ENCODE measurements around the gene RNF223. TPM values are rescaled to one million over a fixed set of nuclear protein-coding genes. Genes with fewer than 3 reads are reported as not detected.
A peak's percentile ranks its signal among the peaks of the same experiment; 100 is the strongest.

Gene RNF223
- total and polyA plus RNA-seq, 2 of the 8 experiments (the other 6 are each of a cell fraction or from before 2014, with no cell fraction given), result not detected

DNA sequence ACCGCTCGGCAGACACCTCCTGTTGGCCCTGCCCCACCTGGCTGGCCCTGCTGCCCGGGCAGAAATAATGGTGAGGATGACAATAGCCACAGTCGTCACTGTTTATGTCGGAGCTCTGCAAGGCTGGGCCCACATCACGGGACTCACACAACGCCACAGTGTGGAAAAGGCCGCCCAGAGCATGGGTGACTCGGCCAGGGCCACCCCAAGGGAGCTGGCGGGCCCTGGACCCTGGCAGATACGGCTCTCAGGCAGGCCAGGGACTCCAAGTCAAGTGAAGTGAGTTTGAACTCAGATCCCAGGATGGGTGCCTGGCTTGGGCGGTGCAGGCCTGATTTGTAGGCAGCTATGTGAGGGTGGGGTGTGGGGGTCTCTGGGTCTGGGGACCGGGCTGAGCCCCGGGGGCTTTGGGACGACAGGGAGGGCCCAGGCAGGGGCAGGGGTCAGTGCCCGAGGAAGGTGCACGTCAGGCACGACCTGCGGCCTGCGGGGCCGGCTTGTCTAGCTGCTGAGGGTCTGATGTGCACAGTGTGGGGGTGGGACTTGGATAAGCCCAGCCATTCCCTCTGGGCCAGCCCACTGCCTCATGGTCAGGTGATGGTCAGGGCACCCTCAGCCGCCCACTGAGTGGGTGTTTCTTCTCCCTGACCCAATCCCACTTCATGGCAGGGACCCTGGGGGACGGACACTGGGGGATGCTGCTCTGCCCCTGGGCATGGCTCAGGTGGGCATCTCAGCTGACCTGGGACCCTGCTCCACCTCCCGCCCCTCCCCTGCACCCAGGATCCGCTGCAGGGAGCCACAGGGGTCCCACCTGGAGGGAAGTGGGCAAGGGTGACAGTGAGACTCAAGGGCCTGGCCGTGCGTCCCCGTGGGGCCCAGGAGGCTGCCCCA, 1.0 kb downstream of the RNF223 start:
- H3K27me3 ChIP-seq (replicated peaks in 1 of 4; ENCODE audit: control insufficient read depth in 3 of 4, extremely low read depth in 1 of 4, insufficient read depth in 3 of 4, low read length in 3 of 4), result peaks cover 1 to 18% (median 10%) of the 10 kb centered on the region in 4 experiments; a peak in 6 of 7 replicates
- no peaks in the 10 kb centered on the region for H3K36me3 ChIP-seq (ENCODE audit: control insufficient read depth in 2 of 4, insufficient read depth in 4 of 4, low read length in 3 of 4)
- TF ChIP-seq CREB1 (IDR thresholded peaks at IDR 0.05) (no peak), SP1 (IDR thresholded peaks at IDR 0.05; ENCODE audit: low read depth, low read length) (no peak), SUZ12 (IDR thresholded peaks at IDR 0.05; ENCODE audit: low read length) (no peak), RBBP5 (IDR thresholded peaks at IDR 0.05; ENCODE audit: borderline replicate concordance, low read depth, low read length) (no peak), BCL11A (IDR thresholded peaks at IDR 0.05; ENCODE audit: low read depth in 2 of 2, low read length in 2 of 2) (no peak), BACH1 (IDR thresholded peaks at IDR 0.05; ENCODE audit: low read length) (no peak)
- H4K20me1 ChIP-seq (replicated peaks in 1 of 2; ENCODE audit: control insufficient read depth in 1 of 2, insufficient read depth in 2 of 2, low read length in 2 of 2), result peaks cover 0 to 8% of the 10 kb centered on the region in 2 experiments
- H2BK5ac ChIP-seq (ENCODE audit: low read depth, low read length), result no peak overlapping the region
- no peak overlapping the region for H3K14ac ChIP-seq (ENCODE audit: insufficient read length)
- H3K4ac ChIP-seq (replicated peaks; ENCODE audit: insufficient read length, low read depth, low read length), result no peak overlapping the region
- no peak overlapping the region for H3K4me3 ChIP-seq (ENCODE audit: extremely low read depth in 1 of 4, insufficient read depth in 2 of 4, low read depth in 3 of 4, low read length in 4 of 4)
- 0 out of 2 replicates have a peak overlapping the region, but pooled peaks have one; percentile 5 for H4K8ac ChIP-seq (ENCODE audit: extremely low read depth, insufficient read depth, low read length)
- no peak overlapping the region for H4K91ac ChIP-seq (replicated peaks; ENCODE audit: insufficient read length, low read length)
- no peak overlapping the region for H2BK12ac ChIP-seq (ENCODE audit: low read depth, low read length)
- H3K4me1 ChIP-seq (replicated peaks in 1 of 4; ENCODE audit: control insufficient read depth in 3 of 4, insufficient read depth in 4 of 4, low read length in 3 of 4), result peaks cover 0 to 6% (median 0%) of the 10 kb centered on the region in 4 experiments; a peak in 3 of 7 replicates
- H3K23me2 ChIP-seq (ENCODE audit: low read depth, low read length), result peaks cover 7% of the 10 kb centered on the region; the same call in 1 of the 2 replicates
- POLR2A ChIA-PET (ENCODE audit: partially characterized antibody), result interaction anchor here (1.1 to 1.9 kb wide), 5 partner anchors 9 to 59 kb away, joined by 3 to 6 read pairs (median 4); no protein-coding TSS in a partner anchor
- H4K5ac ChIP-seq (ENCODE audit: insufficient read length, low read depth, low read length), result no peak overlapping the region
- DNase-seq (ENCODE audit: low read depth in 1 of 2, low spot score in 2 of 2) (no peak), FAIRE-seq (no peak)
- no peak overlapping the region for H3K9ac ChIP-seq (replicated peaks in 1 of 4; ENCODE audit: extremely low read depth in 1 of 4, low read depth in 3 of 4, low read length in 3 of 4)
- H3K79me2 ChIP-seq (ENCODE audit: control insufficient read depth in 1 of 2, insufficient read depth in 2 of 2, low read length in 2 of 2), result no peaks in the 10 kb centered on the region
- no peak overlapping the region for H2AK5ac ChIP-seq (ENCODE audit: low read depth, low read length)
- H2BK120ac ChIP-seq (replicated peaks; ENCODE audit: low read depth, low read length), result no peak overlapping the region
- WGBS, 2 experiments (ENCODE audit: extremely low coverage in 1 of 2, insufficient coverage in 1 of 2, insufficient read length in 1 of 2, insufficient replicate concordance in 2 of 2, low coverage in 1 of 2, low lambda C conversion rate in 2 of 2, missing lambda C conversion rate in 1 of 2), result 89% methylated on average over 21 of the region's 28 CpGs; no CpG with 5 or more reads in 1 of the 2 experiments
- no peak overlapping the region for H2BK15ac ChIP-seq (ENCODE audit: low read length)
- H2BK20ac ChIP-seq (ENCODE audit: low read length), result no peak overlapping the region
- CTCF ChIA-PET (ENCODE audit: partially characterized antibody), result interaction anchor here (0.9 to 2.3 kb wide), 5 partner anchors 9 to 54 kb away, joined by 3 to 5 read pairs (median 4); no protein-coding TSS in a partner anchor
- H3K56ac ChIP-seq (replicated peaks; ENCODE audit: insufficient read length, low read depth, low read length), result no peak overlapping the region
- no peak overlapping the region for H3K27ac ChIP-seq (ENCODE audit: low read depth, low read length)
- H3K4me2 ChIP-seq (ENCODE audit: insufficient read depth in 1 of 2, low read depth in 2 of 2, low read length in 2 of 2), result no peak overlapping the region
- H3K79me1 ChIP-seq (ENCODE audit: low read depth, low read length), result no peaks in the 10 kb centered on the region
- H3K9me3 ChIP-seq (ENCODE audit: insufficient read depth in 2 of 2, low read depth in 1 of 2, low read length in 1 of 2), result no peaks in the 10 kb centered on the region
- no peak overlapping the region for H2AFZ ChIP-seq (ENCODE audit: low read length)
- no peak overlapping the region for H3K23ac ChIP-seq (ENCODE audit: insufficient read length)
- H3K18ac ChIP-seq (ENCODE audit: extremely low read depth, low read length), result no peak overlapping the region

Data from H1 (cell line).